SHP77 (cell line): ENCODE data around the gene ZC3H13.
"Not testable (repeated sequence)": the region's sequence is repeated elsewhere in the genome, so short reads cannot be mapped to it uniquely, and the experiment has no call there.

Experiments
- DNase-seq, 2 experiments: peaks; one replicate each; lab custom pipeline; 2025; lab: John Stamatoyannopoulos, UW

Gene ZC3H13

DNA sequence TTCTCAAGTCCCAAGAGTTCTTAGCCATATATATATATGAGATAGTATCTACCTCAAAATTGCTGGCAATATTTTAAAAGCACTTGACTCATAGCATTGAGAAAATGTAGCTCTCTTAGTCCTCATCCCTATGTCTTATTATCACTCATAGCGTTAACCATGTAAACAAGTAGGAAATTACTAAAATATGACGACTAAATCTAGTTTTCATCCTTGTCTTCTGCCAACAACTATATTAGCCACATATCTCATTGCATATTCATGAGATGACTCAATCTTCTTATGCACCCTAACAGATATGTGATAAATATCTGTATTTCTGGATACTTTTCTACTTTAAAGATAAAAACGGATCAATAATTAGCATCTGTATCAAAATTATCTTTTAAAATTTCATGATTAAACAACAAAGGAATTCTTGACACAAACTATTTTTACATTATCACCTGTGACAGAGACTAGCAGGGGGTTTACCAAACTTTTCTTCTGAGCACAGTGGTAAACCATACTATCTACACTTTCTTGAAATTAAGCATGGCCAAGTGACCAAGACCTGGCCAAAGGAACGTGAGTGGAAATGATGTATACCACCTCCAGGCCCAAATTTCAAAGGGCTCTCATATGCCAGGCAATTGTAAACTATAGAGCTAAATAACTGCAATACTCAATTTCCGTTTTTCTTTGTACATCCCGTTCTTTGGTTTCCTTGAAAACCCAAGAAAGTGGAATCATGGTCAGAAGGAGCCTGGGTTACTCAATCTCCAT is 45.7 kb downstream of the ZC3H13 start:
- no peak for DNase-seq

DNA sequence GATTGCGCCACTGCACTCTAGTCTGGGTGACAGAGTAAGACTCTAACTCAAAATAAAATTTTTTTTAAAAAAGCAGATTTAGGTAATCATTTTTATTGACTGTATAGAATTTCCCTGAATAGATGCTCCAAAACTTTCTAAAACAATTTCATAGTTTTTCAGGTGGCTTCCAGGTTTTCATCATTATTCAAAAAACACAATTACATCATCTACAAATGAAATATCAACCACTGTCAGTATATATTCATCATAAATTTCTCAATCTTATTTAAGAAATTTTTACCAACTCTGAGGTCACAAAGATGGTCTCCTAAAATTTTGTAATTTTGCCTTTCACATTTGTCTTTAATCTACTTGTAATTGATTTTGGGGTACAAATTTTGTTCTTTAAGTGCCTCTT is 48.1 kb downstream of the ZC3H13 start:
- no peak for DNase-seq

DNA sequence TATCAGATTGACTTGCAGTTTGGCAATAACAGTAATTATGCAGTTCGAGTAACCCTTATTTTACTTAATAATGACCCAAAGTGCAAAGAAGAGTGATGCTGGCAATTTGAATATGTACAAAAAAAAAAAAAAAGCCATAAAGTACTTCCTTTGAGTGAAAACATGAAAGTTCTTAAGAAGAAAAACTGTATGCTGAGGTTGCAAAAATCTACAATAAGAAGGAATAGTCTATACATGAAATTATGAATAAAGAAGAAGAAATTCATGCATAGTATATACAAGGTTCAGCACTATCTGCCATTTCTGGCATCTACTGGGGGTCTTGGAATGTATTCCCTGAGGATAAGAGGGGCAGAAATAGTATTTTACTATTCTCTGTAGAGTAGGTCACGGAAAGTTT is 55.9 kb downstream of the ZC3H13 start:
- DNase-seq, result no peak

DNA sequence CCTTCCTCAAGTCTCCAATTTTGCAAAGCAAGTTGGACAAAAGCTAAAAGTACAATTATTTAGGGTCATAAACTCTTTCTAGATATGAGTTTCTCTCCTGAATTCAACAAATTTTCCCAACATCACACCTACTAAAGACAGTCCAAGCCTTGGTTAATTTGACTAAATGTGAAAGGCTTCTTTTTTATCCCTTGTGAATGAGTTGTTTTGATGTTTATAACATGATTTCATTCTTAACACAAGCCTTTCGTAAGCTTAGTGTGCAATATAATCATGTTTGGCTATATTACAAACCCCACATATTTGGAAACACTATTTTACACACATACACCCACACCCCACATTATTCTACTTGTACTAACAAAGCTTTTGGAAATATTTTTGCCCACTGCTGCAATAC is 57.3 kb downstream of the ZC3H13 start:
- no peak for DNase-seq

DNA sequence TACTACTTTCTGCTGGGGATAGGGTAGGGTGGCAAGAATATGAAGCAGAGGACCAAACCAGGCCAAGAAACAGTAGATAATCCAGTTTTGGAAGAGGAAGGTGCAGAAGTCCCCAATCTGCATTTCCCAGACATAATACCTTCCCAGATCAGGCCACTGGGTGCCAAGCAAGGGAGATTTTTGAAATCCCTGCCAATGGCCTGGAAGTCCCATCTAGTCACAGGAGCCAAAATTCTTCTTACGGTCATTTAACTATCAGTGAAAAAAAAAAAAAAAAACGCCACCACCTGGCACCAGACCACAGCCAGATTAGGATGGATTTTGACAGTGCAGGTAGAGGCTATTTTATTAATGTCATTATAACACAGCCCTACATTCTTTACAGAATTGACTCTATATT is 57.8 kb downstream of the ZC3H13 start:
- no peak for DNase-seq

DNA sequence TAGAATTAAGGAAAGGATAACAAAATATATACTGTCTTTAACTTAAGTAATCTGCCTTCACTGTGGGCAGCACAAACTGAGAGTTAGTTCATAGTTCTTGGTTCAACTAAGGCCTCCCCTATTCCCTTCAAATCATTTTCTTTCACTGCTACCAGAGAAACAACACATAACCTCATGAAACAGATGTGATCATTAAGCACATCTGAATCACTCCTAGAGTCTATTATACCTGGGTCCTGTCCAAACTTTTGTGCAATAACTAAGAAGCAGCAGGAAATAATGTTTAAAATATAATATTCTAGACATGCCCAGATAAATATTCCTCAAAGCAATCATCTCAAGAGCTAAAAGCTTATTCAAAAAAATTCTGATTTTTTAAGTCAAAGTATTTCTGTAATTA is 62.9 kb downstream of the ZC3H13 start:
- DNase-seq, result no peak

DNA sequence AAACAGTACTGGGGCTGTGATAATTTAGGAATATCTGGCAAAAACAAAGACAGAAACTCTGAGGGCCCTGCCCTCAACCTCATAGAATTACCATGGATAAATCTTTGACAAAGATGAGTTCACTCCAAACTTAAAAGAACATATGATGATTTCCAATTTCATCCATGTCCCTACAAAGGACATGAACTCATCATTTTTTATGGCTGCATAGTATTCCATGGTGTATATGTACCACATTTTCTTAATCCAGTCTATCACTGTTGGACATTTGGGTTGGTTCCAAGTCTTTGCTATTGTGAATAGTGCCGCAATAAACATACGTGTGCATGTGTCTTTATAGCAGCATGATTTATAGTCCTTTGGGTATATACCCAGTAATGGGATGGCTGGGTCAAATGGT is 71.4 kb downstream of the ZC3H13 start:
- DNase-seq, result not testable (repeated sequence)

DNA sequence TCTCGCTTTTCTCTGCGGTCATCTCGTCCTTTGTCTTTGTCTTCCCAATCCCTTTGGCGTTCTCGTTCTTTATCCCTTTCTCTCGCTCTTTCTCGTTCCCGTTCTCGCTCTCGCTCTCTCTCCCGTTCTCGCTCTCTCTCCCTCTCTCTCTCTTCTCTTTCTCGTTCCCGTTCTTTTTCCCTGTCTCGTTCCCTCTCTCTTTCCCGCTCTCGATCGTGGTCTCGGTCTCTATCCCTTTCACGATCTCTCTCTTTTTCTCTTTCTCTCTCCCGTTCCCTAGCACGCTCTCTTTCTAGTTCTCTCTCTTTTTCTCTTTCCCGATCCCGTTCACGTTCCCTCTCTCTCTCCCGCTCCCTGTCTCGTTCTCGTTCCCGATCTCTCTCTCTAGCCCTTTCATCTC is 77.2 kb downstream of the ZC3H13 start:
- no peak for DNase-seq

DNA sequence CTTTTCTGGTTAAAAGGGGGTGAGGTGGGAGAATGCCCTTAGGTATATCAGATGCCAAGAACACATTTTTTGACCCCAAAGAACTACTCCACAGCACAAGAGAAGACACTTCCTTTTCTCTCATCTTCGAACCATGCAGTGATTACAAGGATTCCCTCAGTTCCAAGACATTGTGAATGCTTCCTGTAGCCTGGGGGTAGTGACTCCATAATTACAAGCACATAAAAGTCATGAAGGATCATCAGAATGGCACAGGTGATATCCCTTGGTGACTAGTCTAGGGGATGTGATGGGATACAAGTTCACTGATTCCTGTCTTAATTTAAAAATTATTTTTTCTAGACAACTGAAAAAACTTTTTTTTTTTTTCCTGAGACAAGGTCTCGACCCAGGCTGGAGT is 78.0 kb downstream of the ZC3H13 start:
- no peak for DNase-seq

DNA sequence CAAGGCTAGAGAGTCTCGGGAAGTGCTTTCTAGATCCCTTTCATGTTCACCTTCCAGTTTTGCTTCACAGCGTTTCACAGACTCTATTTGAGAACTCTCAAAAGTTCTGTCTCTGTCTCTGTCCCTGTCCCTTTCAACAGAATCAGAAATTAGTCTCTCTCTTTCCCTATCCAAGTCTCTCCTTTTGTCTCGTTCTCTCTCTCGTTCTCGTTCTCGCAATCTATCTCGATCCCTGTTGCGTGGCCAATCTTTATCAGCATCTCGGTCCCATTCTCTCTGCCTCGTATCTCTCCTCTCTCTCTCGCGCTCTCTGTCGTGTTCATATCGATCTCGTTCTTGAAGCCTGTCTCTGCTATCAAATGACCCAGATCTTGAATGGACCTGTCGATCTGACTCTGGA is 85.0 kb downstream of the ZC3H13 start:
- no peak for DNase-seq

DNA sequence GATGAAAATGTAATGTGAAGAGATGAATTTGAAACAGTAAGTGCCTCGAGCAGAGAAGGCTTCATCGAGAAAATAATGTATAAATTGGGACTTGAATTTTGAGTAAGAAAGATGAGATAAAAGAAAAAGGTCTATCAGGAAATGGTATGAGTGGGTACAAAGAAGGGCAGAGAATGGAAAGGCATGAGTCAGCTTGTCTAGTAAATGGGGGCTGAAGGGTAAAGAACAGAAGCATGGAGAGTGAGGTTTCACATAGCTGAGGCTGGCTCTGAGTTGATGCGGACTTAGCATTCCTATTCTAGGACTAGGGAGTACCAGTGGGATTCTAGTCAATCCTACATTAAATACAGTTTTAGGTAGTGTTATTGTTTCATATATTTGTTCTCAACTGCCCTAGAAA is 85.8 kb downstream of the ZC3H13 start:
- no peak for DNase-seq

DNA sequence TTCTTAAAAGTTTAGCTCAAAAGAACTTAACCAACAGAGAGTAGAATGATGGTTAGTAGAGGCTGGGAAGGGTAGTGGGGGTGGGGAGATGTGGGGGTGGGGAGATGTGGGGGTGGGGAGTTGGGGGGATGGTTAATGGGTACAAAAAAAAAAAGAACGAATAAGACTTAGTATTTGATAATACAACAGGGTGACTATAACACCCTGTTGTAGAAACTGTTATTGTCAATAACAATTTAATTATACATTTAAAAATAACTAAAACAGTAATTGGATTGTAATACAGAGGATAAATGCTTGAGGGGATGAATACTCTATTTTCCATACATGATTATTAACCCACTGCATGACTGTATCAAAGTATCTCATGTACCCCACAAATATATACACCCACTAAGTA is 91.1 kb downstream of the ZC3H13 start:
- DNase-seq, result no peak

DNA sequence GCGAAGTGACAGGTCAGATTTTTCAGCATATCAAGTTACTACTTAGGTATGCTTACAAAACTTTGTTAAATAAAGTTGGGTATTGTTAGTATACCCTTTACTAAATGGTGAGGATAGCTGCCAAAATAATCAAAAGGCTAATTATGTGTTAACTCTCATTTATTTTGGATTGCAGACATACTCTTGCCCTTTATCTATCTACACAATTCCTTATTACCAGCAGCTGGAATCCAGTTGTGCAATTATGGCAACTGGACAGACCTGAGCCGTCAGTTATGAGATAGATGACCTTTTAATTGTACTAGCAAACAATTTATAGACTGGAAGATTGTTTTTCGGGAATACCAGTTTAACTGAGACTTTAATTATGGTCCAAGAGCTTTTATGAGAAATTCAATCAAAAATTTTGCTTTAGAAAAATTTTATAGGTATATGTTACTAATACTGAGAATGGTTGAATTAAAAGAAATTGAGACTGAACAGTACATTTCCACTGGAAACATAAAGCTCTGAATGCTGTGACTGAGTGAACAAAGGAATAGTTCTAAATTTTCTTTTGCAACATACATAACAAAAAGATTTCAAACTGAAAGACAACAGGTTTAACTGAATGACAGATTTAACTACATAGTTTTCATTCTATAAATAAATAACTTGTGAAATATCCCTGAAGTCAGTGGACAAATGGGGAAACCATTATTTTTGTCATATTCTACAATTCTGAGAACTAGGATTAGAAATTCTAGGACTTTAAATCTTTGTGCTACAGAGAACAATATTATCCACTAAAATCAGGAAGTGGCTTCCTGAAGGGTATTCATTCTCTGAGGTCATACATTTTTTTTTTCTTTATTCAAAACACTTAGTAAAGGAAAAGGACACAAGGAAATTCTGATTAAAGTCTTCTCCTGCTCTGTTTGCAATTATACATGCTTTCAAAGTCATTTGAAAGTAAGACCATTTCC is 97.4 kb downstream of the ZC3H13 start:
- DNase-seq, result no peak

DNA sequence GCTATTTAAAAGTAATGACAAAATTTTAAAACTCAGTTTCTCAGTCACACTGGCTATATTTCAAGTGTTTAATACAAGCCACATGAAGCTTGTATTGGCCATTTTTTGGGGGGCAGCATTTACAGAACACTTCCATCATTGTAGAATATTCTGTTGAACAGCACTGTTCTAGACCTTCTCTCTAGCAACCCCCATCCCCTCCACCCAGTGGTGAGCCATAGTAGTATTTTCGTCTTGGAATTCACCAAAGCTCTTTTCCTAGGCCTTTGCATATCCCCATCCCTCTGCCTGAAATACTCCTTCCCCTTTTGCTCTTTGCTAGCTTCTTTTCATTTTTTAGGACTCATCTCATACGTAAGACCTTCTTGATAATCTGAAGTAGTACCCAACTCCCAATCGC is 99.5 kb downstream of the ZC3H13 start:
- DNase-seq, result no peak

DNA sequence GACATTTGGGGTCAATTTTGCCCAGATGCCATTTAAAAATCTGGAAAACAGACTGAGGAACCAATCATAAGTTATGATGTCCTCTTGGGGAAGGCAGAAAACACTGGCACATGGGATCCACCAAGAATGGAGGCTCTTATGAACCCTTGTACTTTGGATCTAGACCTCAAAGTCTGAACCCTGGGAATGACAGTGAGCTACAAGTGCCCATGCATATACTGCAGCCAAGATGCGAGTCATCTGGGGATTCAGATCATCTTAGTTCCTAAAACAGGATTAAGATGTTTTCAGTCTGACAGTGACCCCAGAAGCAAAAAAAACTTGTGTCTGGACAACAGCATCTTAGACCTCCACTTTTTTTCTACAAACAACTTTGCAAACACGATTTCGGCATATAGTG is 100.8 kb downstream of the ZC3H13 start:
- no peak for DNase-seq

DNA sequence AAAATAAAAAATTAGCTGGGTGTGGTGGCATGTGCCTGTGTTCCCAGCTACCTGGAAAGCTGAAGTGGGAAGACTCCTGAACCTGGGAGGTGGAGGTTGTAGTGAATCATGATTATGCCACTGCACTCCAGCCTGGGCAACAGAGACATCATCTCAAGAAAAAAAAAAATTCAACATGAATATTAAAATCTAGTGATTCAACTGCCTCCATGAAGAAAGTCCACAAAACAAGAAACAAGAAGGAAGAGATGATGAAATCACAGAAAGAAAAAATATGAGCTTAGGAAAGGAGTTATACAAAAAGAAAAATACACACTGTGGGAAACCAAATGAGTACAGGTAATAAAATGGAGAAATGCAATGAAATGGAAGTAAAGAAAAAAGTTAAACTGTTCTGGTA is 101.4 kb downstream of the ZC3H13 start:
- no peak for DNase-seq

DNA sequence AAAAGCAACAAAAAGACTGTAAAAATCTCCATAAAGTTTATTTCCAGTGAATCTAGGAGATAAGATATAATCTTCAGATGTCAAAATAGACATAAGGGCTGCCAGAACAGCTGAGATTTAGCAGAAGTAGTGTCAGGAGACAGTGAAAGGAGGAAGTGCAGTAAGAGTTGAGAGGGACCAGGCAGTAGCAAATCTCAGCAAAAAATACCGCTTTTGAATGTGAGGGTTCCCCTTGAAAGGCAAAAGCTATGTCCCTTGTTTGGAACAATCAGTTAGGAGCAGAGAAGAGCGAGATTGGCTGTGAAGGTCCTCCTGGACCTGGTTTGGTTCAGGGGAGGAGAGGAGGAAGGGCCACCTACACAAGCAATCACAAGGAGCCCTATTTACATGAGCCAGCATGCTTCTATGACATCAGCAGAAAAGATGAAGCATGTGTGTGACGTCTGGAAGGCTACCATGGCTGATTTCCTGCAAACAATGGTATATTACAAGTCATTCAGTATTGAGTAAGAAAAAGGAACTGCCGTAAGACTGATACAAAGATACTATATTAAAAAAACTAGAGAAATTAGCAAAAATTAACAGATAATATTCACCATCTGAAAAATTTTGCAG is 102.1 kb downstream of the ZC3H13 start:
- no peak for DNase-seq

DNA sequence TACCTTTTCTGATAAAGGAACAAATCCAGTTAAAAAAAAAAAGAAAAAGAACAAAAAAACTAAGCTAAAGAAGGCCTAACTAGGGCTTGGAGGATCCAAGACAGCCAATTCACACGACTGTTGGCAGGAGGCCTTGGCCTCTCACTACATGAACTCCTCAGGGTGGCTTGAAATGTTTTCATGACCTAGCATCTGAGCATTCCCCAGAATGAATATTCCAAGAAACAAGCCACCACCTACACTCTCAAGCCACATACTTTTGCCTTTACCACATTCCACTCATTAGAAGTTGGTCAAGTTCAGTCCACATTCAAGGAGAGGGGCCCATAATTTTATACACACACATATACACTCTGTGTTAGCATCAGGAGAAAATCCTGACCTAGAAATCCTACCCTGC is 103.4 kb downstream of the ZC3H13 start:
- DNase-seq, result no peak

DNA sequence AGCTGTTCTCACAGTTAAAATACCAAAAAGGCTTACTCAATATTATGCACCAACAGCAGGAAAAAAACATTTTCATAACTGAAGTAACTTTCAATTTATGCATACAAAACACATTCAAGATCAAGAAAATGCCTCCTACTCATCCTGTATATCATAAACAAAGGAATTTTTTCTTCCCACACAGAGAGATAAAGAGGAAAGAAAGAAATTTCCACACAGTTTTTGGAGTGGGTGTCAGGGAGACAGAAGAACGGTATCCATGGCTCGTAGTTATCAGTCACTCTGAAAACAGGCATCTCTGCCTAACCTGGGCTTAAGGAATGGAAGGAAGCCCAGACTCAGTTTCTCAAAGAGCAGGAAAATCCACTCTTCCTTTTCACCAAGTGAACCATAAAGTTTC is 108.6 kb downstream of the ZC3H13 start:
- DNase-seq, result no peak

DNA sequence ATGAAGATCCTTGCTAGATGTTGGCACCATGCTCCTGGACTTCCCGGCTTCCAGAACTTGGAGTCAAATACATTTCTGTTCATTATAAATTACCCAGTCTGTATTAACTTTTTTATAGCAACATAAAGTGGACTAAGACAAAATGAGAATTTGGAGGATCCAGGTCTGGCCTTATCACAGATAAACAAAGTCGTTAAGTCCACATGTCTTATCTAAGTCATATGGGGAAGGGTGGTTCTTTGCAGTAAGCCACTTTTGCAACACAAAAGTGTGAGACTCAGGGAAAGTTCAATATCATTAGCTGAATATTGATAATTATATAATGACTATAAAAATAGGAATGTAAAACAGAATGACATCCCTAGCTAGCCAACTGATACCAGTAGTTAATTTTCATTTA is 109.4 kb downstream of the ZC3H13 start:
- no peak for DNase-seq

DNA sequence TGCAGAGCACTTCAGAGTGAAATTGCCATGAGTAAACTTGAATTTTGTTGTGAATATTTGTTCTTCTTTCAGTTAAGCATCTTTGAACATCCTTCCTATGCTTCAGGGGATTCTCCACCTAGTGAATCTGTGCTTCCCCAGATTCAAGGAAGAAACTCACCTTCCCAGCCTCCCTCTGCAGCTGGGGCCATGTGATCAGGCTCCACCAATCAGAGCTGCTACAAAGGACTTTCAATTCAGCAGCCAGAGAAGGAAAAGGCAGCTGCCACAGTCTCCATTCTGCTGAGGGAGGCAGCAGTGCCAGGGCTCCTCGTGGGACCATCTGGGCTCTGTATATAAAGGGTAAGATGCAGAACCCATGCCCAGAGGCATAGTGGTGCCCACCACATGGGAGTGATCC is 111.3 kb downstream of the ZC3H13 start:
- DNase-seq, result no peak

DNA sequence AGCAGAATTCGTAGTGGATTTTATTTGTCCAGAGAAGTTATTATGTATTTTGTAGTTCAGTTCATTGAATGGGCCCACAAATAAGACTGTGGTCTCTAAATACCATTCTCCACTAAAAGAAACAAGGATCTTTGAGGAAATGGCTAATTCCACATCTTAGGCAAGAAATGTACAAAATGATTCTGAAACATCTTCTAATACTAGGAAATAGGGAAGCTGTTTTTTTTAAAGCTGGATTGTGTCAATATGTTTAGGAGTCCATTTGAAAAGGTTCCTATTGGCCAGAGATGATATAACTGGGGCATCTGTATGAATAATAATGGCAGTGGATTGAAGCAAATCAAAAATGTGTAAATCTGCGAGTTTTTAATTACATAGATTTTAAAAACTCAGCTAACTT is 112.5 kb downstream of the ZC3H13 start:
- DNase-seq, result no peak

DNA sequence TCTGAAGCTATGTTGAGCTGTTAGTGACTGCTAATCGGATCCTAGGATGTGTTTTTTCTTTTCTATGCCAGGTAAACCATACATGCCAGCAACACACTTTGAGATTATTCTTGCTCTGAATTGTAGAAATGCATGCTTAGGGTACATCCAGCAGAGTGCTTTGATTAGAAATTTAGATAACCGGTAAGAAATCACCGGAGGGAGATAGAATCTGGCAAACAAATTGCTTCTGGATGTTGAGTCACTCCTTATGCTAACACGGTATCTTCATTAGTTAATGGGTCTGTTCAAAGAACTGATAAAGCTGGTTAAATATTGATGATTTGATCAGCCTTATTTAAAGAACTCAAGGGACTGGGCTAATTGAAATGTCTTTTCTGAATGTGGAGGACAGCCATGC is 115.9 kb downstream of the ZC3H13 start:
- no peak for DNase-seq
